NCI-H460 (cell line): Measurements from ENCODE around the gene CXCR3. TPM values are rescaled to one million over a fixed set of nuclear protein-coding genes. Genes with fewer than 3 reads are reported as not detected.
"Not testable (repeated sequence)": the region's sequence is repeated elsewhere in the genome, so short reads cannot be mapped to it uniquely, and the experiment has no call there.

Experiments used
- DNase-seq: peaks from one replicate; pipeline ENCODE4 v3.0.0-alpha.2; 2016; ENCODE audit warnings: low read depth; ENCODE audit errors: extremely low read depth
- total RNA-seq: library from RNA; depleted of rRNA; stranded (reverse); fragments of >200 nt; shearing (Covaris generic); gene quantifications from 2 replicates; pipeline ENCODE4 v1.2.3, GENCODE V29; 2014

CXCR3 gene
- total RNA-seq, 1 experiment from 2014 or later: not detected

- DNase-seq: no peak
Measured at GRCh38 chrX:71615056-71615455, 3.3 kb downstream of the CXCR3 start.

- DNase-seq: no peak
Measured at GRCh38 chrX:71612256-71612655, 6.1 kb downstream of the CXCR3 start.

GRCh38 chrX:71611736-71612135, 6.6 kb downstream of the CXCR3 start:
- DNase-seq: not testable (repeated sequence)

GRCh38 chrX:71609095-71609750, 9.1 kb downstream of the CXCR3 start:
- DNase-seq: no peak

- DNase-seq: no peak
Measured at GRCh38 chrX:71607488-71607887, 10.8 kb downstream of the CXCR3 start.

- no peak for DNase-seq
Measured at GRCh38 chrX:71606536-71607216, 11.6 kb downstream of the CXCR3 start.

GRCh38 chrX:71604796-71605568, 13.3 kb downstream of the CXCR3 start:
- no peak for DNase-seq

GRCh38 chrX:71604141-71604540, 14.2 kb downstream of the CXCR3 start:
- no peak for DNase-seq

- no peak for DNase-seq
Measured at GRCh38 chrX:71603618-71604017, 14.7 kb downstream of the CXCR3 start.

GRCh38 chrX:71599965-71600364, 18.3 kb downstream of the CXCR3 start:
- no peak for DNase-seq

GRCh38 chrX:71593210-71593609, 25.1 kb downstream of the CXCR3 start:
- not testable (repeated sequence) for DNase-seq

GRCh38 chrX:71586929-71587328, 31.4 kb downstream of the CXCR3 start:
- DNase-seq: no peak

- no peak for DNase-seq
Measured at GRCh38 chrX:71581210-71581609, 37.1 kb downstream of the CXCR3 start.

GRCh38 chrX:71579990-71580380, 38.3 kb downstream of the CXCR3 start:
- DNase-seq: no peak

GRCh38 chrX:71579136-71579989, 38.9 kb downstream of the CXCR3 start:
- no peak for DNase-seq

- no peak for DNase-seq
Measured at GRCh38 chrX:71578253-71579135, 39.8 kb downstream of the CXCR3 start, which contains the start of gene GCNA. Gene GCNA (plus strand): TSS chrX:71578437. CDS start chrX:71580822, 2,385 bp downstream.

GRCh38 chrX:71577682-71578081, 40.6 kb downstream of the CXCR3 start:
- DNase-seq: no peak

- no peak for DNase-seq
Measured at GRCh38 chrX:71573590-71573989, 44.7 kb downstream of the CXCR3 start.

GRCh38 chrX:71571390-71571789, 46.9 kb downstream of the CXCR3 start:
- DNase-seq: not testable (repeated sequence)
